GM12892 (cell line): ENCODE results near the gene TRAF3IP3.

ENCODE experiments used
- POLR2A ChIP-seq: IDR thresholded peaks from 2 replicates; pipeline ENCODE4 v1.6.1; 2011; ENCODE audit warnings: low read depth, low read length, control low read depth
- POLR2AphosphoS5 ChIP-seq: IDR thresholded peaks from 2 replicates; pipeline ENCODE4 v1.6.1; 2011; ENCODE audit warnings: low read depth, low read length, control low read depth
- TAF1 ChIP-seq: IDR thresholded peaks from 2 replicates; pipeline ENCODE4 v1.6.1; 2011; ENCODE audit warnings: low read depth, mild to moderate bottlenecking, control low read depth, low read length, borderline replicate concordance

GRCh38 chr1:209733409-209734192, 22.3 kb upstream of the TRAF3IP3 start:
- no peak for TF ChIP-seq TAF1
- no peak for TF ChIP-seq POLR2A
- no peak for TF ChIP-seq POLR2AphosphoS5
